NCI-H1048 (cell line): ENCODE results near the gene DRD2.

Source experiments
- DNase-seq: peaks from one replicate; lab custom pipeline; 2025; lab: John Stamatoyannopoulos, UW

Gene DRD2

DNA sequence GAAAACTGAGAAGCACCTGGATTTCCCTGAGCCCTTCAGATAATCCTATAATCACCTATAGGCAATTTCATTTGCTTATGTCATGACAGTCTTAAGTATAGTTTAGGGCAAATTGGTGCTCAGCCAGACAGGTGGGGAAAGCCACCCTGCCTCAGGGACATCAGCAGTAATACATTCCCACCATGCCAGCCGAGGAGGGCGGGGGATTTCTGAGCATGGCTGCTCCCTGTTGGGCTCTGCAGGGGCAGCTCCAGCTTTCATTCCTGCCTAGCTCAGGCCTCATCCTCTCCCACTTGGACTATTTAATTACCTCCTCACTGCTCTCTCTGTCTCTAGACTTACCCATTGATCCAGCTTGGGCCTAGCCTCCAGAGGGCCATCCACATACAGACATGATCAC, 9.0 kb upstream of the DRD2 start:
- peak; percentile 44 for DNase-seq

- no peak for DNase-seq
Measured at GRCh38 chr11:113481672-113482071, 6.5 kb upstream of the DRD2 start.

DNA sequence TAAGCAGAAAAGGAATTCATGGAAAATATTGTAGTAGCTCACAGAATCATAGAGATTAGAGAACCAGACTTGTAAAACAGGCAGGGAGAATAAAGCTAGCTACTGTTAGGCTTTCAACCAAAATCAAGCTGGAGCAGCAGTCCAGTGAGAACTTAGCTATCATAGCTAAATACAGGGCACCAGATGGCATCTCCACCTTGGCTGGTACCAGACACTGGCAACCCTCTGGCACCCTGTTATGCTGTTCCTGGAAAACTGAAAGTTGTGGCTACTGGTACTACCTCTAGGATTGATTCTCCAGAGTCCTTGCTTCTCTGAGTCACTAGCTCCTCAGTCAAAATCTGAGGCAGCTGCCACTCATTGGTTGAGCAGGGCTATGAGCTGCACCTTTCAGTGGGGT, 6.0 kb upstream of the DRD2 start:
- no peak for DNase-seq

DNA sequence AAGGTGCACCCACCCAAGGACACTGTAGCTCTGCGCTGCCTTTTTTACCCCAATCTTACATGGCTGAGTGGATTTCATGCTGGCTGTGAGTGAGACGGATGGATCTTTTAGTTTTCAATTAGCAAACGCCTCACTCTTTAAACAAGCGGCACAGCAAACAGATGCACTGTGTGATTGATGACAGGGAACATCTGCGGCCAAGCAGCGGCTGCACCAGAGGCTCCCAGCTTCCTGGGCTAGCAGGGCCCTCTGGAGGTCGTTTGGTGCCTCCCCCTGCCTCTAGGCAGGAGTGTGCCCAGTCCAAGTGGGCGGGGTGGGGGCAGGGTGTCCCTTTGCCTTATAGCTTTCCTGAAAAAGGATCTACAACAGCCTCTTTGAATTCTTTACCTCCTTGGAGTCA, 2.1 kb upstream of the DRD2 start:
- DNase-seq, result no peak

DNA sequence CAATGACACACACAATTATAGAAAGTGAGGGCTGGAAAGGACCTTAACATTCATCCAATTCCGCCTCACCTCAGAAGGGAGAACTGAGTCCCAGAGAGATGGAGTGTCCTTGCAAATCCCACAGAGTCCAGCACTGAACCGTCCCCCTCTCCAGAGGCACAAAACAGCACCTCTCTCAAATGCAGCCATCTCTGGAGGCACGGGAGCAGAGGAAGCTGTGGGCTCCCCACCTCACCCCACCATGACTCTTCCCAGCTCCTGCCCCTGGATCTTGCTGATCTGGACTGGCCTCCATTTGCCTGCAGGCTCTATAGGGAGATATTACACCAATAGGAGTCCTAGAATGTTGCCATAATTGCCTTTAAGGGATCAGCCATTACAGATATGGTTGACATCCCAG, 1.4 kb upstream of the DRD2 start:
- no peak for DNase-seq

DNA sequence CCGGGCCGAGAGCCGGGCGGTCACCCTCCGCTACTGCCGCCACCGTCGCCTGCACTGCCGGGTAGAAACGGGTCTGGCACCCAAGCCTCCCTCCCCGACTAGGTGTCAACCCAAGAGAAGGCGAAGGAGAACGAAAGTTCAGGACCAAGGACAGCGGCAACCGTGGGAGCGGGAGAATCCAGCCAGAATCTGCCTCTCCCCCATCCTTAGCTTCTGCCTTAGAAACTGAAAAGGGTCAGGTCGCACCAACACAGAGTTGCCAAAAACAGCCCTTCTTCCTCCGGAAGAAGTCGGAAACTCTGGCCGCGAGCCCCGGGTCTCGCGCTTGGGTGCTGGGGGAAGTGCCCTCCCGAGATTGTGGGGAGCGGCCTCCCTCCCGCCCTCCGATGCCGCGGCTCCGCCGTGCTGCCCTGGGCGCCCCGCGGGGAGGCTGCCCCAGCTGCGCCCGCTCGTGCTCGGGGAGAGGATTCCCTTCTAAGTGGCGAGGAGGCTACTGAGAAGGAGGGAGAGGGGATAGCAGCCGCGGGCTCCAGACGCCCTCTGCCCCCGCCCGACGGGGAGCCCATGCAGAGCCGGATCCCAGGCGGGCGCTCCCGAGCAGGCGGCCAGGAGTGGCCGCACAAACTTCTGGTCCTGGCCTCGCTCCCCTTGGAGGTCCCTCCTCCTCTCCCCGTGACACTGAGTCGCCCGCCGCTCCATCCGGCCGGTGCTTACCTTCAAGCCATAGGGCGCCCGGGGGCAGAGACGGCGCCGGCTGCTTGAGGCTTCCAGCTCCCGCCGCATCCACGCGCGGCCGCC, 637 bp downstream of the DRD2 start:
- peak; percentile 71 for DNase-seq

DNA sequence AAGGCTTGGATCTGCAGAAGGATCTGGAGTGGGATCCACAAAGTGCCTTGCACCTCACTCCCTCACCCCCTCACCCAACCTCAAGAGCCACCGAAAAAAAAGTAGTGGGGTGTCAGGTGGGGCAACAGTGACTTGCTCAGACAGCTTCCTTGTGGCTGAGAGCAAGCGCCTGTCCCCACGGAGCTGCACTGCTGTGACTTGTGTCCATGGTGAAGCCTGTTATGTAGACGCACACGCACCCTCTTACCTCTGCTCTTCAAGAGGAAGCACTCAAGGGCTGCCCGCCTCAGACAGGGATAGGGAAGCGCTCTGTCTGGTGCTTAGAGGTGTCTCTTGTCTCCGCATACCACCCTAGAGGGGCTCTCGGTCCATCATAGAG, 1.2 kb downstream of the DRD2 start:
- no peak for DNase-seq

DNA sequence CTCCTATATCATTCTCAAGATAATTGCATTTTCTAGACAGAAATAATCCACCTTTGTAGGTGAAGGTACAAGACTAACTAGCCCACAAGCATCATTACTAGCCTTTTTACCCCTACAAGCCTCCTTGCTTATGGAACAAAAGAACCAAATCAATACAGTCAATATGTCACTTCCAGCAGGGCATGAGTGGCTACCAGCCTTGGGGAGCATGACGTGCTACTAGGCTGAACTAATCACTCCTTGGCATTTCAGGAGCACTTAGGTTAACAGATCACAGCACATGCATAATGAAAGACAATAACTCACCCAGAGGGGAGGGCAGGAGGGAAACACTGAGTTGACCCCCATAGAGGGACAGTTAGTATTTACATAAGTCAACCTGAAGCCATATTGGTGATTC, 2.7 kb downstream of the DRD2 start:
- DNase-seq, result no peak

GRCh38 chr11:113470233-113470632, 5.0 kb downstream of the DRD2 start:
- DNase-seq, result no peak

DNA sequence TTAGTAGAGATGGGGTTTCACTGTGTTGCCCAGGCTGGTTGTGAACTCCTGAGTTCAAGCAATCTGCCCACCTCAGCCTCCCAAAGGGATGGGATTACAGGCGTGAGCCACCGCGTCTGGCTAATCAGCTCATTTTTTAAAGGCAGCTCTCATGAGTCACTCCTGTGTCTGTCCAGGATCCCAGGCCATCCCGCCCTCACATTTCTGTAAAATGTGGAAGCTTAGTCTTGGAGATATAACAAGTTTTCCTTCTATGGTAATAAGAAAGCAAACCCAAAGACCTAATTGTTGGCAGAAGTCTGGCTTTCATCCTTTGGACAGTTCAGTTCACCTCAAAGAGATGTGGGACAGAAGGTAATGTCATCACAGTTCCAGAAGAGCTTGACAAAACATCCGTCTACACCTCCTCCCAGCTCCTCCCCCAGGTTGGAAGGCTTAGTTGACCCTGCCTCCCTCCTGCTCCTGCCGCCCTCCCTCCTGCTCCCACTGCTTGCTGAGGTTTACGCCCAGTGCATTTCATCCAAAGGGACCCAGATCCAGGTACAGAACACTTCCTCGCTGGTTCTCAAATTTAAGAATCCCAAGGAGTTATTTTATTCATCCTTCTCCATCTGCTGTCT, 6.4 kb downstream of the DRD2 start:
- DNase-seq, result no peak

DNA sequence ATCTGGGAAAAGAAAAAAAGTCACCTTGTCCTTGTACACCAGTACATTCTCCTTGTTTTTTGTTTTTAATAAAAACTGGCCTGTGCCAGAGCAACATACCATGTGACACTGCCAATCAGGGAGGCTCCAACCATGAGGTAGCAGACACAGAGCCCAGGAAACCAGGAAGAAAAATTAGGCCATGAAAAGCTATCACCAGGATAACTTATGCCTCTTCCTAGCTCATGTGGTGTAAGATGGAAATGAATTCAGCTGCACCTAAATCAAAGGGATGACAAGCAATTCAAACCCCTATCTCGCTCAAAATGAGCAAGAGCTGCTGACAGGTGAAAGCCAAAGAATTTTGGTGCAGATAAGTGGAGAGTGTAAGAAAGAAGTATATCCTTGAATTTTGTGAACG, 7.7 kb downstream of the DRD2 start:
- DNase-seq, result no peak

- no peak for DNase-seq
Measured at GRCh38 chr11:113465786-113466185, 9.4 kb downstream of the DRD2 start.

DNA sequence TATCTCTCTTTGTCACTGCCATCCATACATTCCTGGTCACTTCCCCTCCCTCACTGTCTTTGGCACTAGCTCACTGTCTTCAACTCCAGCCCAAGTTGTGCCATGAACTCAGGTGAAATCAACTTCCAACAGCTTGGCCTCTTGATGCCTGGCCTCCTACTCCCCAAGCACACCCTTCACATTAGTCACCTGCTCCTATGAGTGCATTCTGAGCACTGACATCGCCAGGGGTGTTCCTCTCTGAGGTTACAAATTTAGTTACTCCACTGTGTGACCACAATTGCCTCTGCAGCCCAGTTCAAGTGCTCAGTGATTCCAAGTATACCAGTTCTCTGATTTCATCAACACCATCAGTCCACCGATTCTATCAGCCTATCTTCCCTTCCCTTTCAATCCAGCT, 10.8 kb downstream of the DRD2 start:
- DNase-seq, result no peak

DNA sequence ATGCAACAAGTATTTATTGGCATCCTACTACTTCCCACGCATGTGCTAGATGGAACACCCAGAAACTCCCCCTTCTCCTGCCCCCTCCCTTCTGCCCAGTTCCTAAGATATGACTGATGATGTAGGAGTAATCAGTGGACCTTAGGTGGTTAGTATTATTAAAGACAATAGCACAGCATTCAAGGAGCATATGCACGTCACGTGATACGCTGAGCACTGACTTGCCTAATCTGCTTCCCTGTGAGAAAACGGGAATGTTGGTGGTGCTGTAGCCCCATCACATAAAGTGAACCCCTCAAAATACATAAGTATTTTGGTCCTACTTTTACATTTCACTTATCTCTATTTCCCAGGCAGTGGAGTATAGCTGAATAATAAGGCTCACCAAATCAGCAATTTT, 12.4 kb downstream of the DRD2 start:
- no peak for DNase-seq

- DNase-seq, result no peak
Measured at GRCh38 chr11:113461639-113462038, 13.6 kb downstream of the DRD2 start.

GRCh38 chr11:113460469-113460868, 14.7 kb downstream of the DRD2 start:
- no peak for DNase-seq

DNA sequence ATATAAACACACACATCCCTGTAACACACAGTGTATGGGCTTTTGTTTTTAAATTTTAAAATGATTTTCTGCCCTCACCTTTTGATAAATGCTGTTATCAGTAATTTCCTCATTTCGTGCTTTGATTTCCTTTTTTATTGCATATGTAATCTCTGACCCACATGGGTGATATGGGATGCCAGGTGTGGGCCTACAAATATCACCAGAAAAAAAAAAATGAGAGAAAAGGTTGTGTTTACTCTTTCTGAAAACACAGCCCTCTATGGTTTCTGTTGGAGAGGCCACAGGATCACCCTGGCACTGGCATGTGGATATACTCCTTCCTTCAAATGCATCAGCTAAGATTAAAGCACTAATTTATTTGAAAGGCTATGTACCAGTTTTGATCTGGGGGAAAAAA, 17.0 kb downstream of the DRD2 start:
- DNase-seq, result no peak

GRCh38 chr11:113457784-113458183, 17.4 kb downstream of the DRD2 start:
- DNase-seq, result no peak

DNA sequence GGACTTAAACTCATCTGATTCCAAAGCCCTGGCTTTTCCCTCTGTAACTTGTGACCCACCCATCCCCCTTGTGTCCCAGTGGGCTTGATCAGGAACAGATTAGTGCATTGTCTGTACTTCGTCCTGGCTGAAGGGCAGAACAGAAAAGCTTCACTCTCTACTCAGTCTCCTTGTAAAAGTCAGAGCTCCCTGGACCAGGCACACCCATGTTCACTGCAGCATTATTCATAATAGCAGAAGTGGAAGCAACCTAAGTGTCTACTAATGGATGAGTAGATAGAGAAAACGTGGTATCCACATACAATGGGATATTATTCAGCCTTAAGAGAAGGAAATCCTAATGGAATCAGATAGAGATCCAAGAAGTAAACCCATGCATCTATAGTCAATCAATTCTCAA, 20.7 kb downstream of the DRD2 start:
- no peak for DNase-seq

DNA sequence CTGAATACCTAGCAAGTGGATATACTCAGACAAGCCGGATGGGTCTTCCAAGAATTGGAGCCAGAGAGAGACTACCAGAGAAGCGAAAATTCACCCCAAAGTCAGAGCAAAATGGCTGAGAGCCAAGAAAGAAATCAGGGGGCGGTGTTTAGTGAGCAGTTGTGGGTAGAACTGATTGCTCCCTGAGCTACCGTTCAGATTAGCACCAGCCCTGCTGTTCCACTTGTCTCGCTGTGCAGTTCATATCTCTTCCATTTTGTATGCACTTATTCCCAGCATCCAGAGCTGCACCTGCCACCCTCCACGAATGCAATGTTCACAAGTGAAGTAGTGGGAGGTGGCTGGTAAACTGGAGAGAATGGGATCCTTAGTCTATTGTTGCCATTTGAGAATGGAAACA, 25.5 kb downstream of the DRD2 start:
- DNase-seq, result no peak

- no peak for DNase-seq
Measured at GRCh38 chr11:113448316-113448677, 26.9 kb downstream of the DRD2 start.

- no peak for DNase-seq
Measured at GRCh38 chr11:113447621-113448315, 27.4 kb downstream of the DRD2 start.

DNA sequence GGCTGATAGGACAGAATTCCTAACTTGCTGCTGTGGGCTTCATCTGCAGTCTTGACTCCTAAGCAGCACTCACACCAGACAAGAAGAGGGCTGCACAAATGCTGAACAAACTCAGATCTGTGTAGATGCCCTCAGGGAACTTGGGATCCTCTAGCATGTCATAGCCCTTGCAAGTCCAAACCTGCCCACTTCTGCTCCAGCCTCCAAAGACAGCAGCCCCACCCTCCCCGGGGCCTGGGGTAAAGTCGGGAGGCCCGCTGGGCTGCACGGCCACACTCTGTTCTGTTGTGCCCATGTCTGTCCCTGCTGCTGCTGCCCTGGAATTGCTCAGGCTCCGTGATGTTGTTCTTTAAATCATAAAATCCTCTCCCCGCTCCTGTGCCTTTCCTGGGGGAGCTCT, 28.3 kb downstream of the DRD2 start:
- no peak for DNase-seq

DNA sequence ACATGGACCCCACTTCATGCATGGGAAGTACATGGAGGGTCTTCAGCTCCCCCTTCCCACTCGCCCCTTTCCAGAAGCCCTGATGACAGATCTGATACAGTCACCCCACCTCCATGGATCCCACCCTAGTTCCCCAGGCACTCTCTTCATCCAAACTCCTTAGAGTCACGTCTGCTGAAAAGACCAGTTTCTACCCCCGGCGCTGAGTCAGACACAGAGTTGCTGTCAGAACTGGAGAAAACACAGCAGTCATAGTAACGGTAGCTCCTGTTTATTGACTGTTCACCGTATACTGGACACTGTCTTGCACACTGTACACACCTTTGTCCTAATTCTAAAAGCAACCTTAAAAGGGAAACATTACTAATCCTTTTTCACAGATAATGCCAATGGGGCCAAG, 29.1 kb downstream of the DRD2 start:
- DNase-seq, result no peak
